ENCODE measurements around the gene MPG. TPM values are rescaled to one million over a fixed set of nuclear protein-coding genes. Genes with fewer than 3 reads are reported as not detected.

Gene MPG
- total RNA-seq, 1 donor from 2014 or later, result 56.5 TPM

DNA sequence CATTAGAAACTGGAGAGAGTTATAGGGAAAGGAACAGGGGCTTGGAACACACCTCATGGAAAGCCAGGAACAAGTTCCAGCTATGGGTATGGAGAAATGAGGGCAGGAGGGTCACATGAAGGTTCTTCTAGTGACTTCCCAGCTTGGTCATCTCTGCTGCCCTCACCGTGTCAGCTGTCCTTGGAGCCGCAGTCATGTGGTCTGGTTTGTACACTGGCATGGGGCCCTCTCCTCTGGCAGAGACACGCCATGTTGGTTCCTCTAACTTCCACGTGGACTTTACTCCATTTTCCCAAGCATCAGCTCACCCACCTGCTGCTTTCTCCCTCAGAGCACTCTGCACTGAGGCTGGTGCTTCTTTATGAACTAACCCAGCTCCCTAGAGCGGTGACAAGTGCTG, 26.3 kb downstream of the MPG start:
- Histone ChIP-seq H3K4me2 (ENCODE audit: low read length) (no peak overlapping the region), H3K9ac (ENCODE audit: low read length) (no peak overlapping the region), H2AFZ (ENCODE audit: low read depth, low read length) (no peak overlapping the region), H3K36me3 (ENCODE audit: insufficient read depth, low read length) (peaks cover 7% of the 10 kb centered on the region), H4K20me1 (ENCODE audit: insufficient read depth, low read length) (peaks cover 46% of the 10 kb centered on the region), H3K4me1 (ENCODE audit: insufficient read depth, low read length) (peaks cover 14% of the 10 kb centered on the region), H3K9me3 (ENCODE audit: insufficient read depth, low read depth, low read length) (no peaks in the 10 kb centered on the region), H3K4me3 (ENCODE audit: insufficient read depth, low read depth, low read length) (no peak overlapping the region), H3K79me2 (ENCODE audit: insufficient read depth, low read length) (peaks cover 3% of the 10 kb centered on the region), H3K27me3 (ENCODE audit: insufficient read depth, low read length) (no peaks in the 10 kb centered on the region), H3K27ac (ENCODE audit: low read depth, low read length) (no peak overlapping the region)
- no peak overlapping the region for H3K4me3 Mint-ChIP-seq (ENCODE audit: unreplicated experiment)
- H3K4me1 Mint-ChIP-seq (ENCODE audit: low read depth, unreplicated experiment), result no peaks in the 10 kb centered on the region
- DNase-seq (ENCODE audit: low read depth), result no peak
- TF ChIP-seq CTCF (IDR thresholded peaks at IDR 0.05; ENCODE audit: insufficient read depth, low read depth, low read length), result no peak
- no peak for TF ChIP-seq EZH2 (IDR thresholded peaks at IDR 0.05; ENCODE audit: insufficient read depth, low read length)
- peaks cover 14% of the 10 kb centered on the region for H3K36me3 Mint-ChIP-seq (ENCODE audit: low read depth, unreplicated experiment)
- no peak overlapping the region for H3K27ac Mint-ChIP-seq (ENCODE audit: unreplicated experiment)
- H3K27me3 Mint-ChIP-seq (ENCODE audit: low read depth, unreplicated experiment), result no peaks in the 10 kb centered on the region
- no peak for FAIRE-seq
- H3K9me3 Mint-ChIP-seq (ENCODE audit: unreplicated experiment), result no peaks in the 10 kb centered on the region

GRCh38 chr16:104928-105327, 26.9 kb downstream of the MPG start:
- no peaks in the 10 kb centered on the region for H3K4me1 Mint-ChIP-seq (ENCODE audit: low read depth, unreplicated experiment)
- H3K36me3 ChIP-seq (ENCODE audit: insufficient read depth, low read length), result peaks cover 7% of the 10 kb centered on the region
- DNase-seq (ENCODE audit: low read depth) (no peak), FAIRE-seq (no peak)
- no peak overlapping the region for H2AFZ ChIP-seq (ENCODE audit: low read depth, low read length)
- no peaks in the 10 kb centered on the region for H3K27me3 Mint-ChIP-seq (ENCODE audit: low read depth, unreplicated experiment)
- H3K27ac Mint-ChIP-seq (ENCODE audit: unreplicated experiment), result no peak overlapping the region
- H3K27me3 ChIP-seq (ENCODE audit: insufficient read depth, low read length), result no peaks in the 10 kb centered on the region
- H3K9ac ChIP-seq (ENCODE audit: low read length), result no peak overlapping the region
- peaks cover 46% of the 10 kb centered on the region for H4K20me1 ChIP-seq (ENCODE audit: insufficient read depth, low read length)
- H3K36me3 Mint-ChIP-seq (ENCODE audit: low read depth, unreplicated experiment), result peaks cover 17% of the 10 kb centered on the region
- H3K4me1 ChIP-seq (ENCODE audit: insufficient read depth, low read length), result peaks cover 14% of the 10 kb centered on the region
- peaks cover 3% of the 10 kb centered on the region for H3K79me2 ChIP-seq (ENCODE audit: insufficient read depth, low read length)
- no peaks in the 10 kb centered on the region for H3K9me3 Mint-ChIP-seq (ENCODE audit: unreplicated experiment)
- H3K4me3 ChIP-seq (ENCODE audit: insufficient read depth, low read depth, low read length), result no peak overlapping the region
- H3K4me2 ChIP-seq (ENCODE audit: low read length), result no peak overlapping the region
- no peak for TF ChIP-seq CTCF (IDR thresholded peaks at IDR 0.05; ENCODE audit: insufficient read depth, low read depth, low read length)
- no peaks in the 10 kb centered on the region for H3K9me3 ChIP-seq (ENCODE audit: insufficient read depth, low read depth, low read length)
- H3K4me3 Mint-ChIP-seq (ENCODE audit: unreplicated experiment), result no peak overlapping the region
- no peak overlapping the region for H3K27ac ChIP-seq (ENCODE audit: low read depth, low read length)

GRCh38 chr16:105521-105920, 27.5 kb downstream of the MPG start:
- TF ChIP-seq EZH2 (IDR thresholded peaks at IDR 0.05; ENCODE audit: insufficient read depth, low read length), result no peak
- TF ChIP-seq CTCF (IDR thresholded peaks at IDR 0.05; ENCODE audit: insufficient read depth, low read depth, low read length), result no peak
- peaks cover 46% of the 10 kb centered on the region for H4K20me1 ChIP-seq (ENCODE audit: insufficient read depth, low read length)
- no peak for FAIRE-seq
- peak overlapping the region; percentile 43 for H3K27ac Mint-ChIP-seq (ENCODE audit: unreplicated experiment)
- no peak overlapping the region for H2AFZ ChIP-seq (ENCODE audit: low read depth, low read length)
- H3K4me1 Mint-ChIP-seq (ENCODE audit: low read depth, unreplicated experiment), result no peaks in the 10 kb centered on the region
- H3K4me1 ChIP-seq (ENCODE audit: insufficient read depth, low read length), result peaks cover 14% of the 10 kb centered on the region
- H3K79me2 ChIP-seq (ENCODE audit: insufficient read depth, low read length), result peaks cover 3% of the 10 kb centered on the region
- H3K4me3 ChIP-seq (ENCODE audit: insufficient read depth, low read depth, low read length), result no peak overlapping the region
- no peaks in the 10 kb centered on the region for H3K27me3 ChIP-seq (ENCODE audit: insufficient read depth, low read length)
- H3K36me3 ChIP-seq (ENCODE audit: insufficient read depth, low read length), result peaks cover 9% of the 10 kb centered on the region
- H3K27ac ChIP-seq (ENCODE audit: low read depth, low read length), result no peak overlapping the region
- no peaks in the 10 kb centered on the region for H3K27me3 Mint-ChIP-seq (ENCODE audit: low read depth, unreplicated experiment)
- no peaks in the 10 kb centered on the region for H3K9me3 ChIP-seq (ENCODE audit: insufficient read depth, low read depth, low read length)
- H3K4me3 Mint-ChIP-seq (ENCODE audit: unreplicated experiment), result no peak overlapping the region
- no peak for DNase-seq (ENCODE audit: low read depth)
- H3K4me2 ChIP-seq (ENCODE audit: low read length), result no peak overlapping the region
- H3K36me3 Mint-ChIP-seq (ENCODE audit: low read depth, unreplicated experiment), result peaks cover 17% of the 10 kb centered on the region
- no peak overlapping the region for H3K9ac ChIP-seq (ENCODE audit: low read length)
- no peaks in the 10 kb centered on the region for H3K9me3 Mint-ChIP-seq (ENCODE audit: unreplicated experiment)
